KOPT-K1 (cell line): Measurements from ENCODE around the gene ITPA.
"Not testable (repeated sequence)": the region's sequence is repeated elsewhere in the genome, so short reads cannot be mapped to it uniquely, and the experiment has no call there.

ENCODE experiments used
- H3K27ac ChIP-seq: fragments of 200-600 bp; sonication (generic); 2 replicates; pipeline ENCODE4 v1.5.1; 2016; ENCODE audit warnings: antibody characterized with exemption, mild to moderate bottlenecking, low read depth, low read length; ENCODE audit not compliant: poor library complexity, severe bottlenecking
- H3K36me3 ChIP-seq: fragments of 200-600 bp; sonication (generic); 2 replicates; pipeline ENCODE4 v1.5.1; 2017; ENCODE audit warnings: antibody characterized with exemption, mild to moderate bottlenecking, low read length, moderate library complexity; ENCODE audit not compliant: insufficient read depth
- H3K9me3 ChIP-seq: fragments of 200-600 bp; sonication (generic); 2 replicates; pipeline ENCODE4 v1.5.1; 2017; ENCODE audit warnings: antibody characterized with exemption, low read length, mild to moderate bottlenecking; ENCODE audit not compliant: insufficient read depth, poor library complexity, severe bottlenecking

The ITPA gene

GRCh38 chr20:3208786-3209256, 477 bp upstream of the ITPA start:
- Histone ChIP-seq H3K9me3 (no peaks in the 10 kb centered on the region), H3K36me3 (peaks cover 12% of the 10 kb centered on the region), H3K27ac (peak overlapping the region; percentile 74)

DNA sequence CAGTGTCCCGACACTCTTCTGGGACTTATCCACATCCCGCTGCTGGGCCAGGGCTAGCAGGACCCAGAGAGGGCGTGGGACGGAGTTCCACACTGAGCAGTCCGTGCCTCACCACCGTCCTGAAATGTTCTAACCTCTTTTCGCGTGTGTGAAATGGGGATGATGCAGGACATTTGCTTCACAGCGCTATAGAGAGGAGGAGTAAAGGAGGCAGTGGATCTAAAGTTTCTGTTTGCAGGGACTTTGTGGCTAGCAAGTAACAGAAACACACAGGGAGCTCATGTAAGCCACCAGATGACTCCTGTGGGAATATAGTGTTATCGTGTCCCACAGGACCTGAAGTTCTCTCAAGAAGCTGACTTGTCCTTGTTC, 634 bp downstream of the ITPA start:
- H3K36me3 ChIP-seq: peaks cover 21% of the 10 kb centered on the region
- peak overlapping the region; percentile 74 for H3K27ac ChIP-seq
- H3K9me3 ChIP-seq: no peaks in the 10 kb centered on the region

- Histone ChIP-seq H3K9me3 (no peaks in the 10 kb centered on the region), H3K36me3 (peaks cover 25% of the 10 kb centered on the region), H3K27ac (peak overlapping the region; percentile 74)
These were observed 1.0 kb downstream of the ITPA start for GRCh38 chr20:3210346-3210745.

GRCh38 chr20:3213226-3213625, 3.9 kb downstream of the ITPA start:
- Histone ChIP-seq H3K27ac (no peak overlapping the region), H3K9me3 (no peaks in the 10 kb centered on the region), H3K36me3 (peaks cover 53% of the 10 kb centered on the region)

DNA sequence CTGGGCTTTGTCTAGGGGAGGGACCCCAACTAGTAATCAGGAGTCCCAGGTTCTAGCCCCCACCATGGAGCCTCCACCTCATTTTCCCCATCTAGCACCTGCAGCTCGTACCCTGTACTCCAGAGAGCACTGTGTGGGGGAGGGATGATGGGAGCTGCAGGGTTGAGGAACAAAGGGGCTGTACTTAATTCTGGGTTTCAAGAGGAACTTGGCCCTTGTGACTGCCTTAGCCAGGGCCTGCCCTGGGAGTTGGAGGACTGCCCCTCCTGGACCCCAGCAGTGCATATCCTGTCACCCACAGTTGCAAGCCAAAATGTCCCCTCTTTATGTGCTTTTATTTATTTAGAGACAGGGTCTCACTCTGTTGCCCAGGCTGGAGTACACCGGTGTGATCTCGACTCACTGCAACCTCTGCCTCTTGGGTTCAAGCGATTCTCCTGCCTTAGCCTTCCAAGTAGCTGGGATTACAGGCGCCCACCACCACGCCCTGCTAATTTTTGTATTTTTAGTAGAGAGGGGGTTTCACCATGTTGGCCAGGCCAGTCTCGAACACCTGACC, 6.1 kb downstream of the ITPA start:
- peaks cover 76% of the 10 kb centered on the region for H3K36me3 ChIP-seq
- not testable (repeated sequence) for H3K27ac ChIP-seq

DNA sequence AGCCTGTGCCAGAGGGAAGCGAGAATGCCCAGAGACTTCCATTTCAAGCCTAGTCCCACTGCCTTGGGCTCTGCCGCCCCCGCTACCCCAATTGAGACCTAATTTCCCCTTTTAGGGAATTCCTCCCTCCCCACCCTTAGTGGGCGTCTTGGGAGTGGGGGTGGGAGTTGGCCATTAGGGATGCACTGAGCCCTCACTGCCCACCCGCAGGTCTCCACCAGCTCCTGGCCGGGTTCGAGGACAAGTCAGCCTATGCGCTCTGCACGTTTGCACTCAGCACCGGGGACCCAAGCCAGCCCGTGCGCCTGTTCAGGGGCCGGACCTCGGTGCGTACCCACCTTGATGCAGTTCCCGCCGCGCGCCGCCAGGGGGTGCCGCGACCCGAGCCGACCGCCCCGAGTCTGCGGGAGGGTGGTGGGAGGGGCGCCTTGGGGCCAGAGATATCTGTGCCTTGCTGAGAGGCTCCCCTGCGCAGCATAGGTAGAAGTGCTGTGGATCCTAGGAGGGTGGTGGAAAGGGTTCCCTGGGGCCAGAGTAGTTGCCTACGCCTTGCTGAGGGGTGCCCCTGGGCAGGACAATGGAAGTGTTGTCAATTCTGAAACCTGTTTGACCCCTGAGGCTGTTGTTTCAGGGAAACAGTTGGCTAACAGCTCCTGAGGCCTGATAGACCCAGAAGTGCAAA, 9.2 kb downstream of the ITPA start:
- no peak overlapping the region for H3K27ac ChIP-seq
- peaks cover 97% of the 10 kb centered on the region for H3K36me3 ChIP-seq

More for the DNA sequence above, 6.1 kb downstream of the ITPA start:
- not testable (repeated sequence) for H3K9me3 ChIP-seq

GRCh38 chr20:3221398-3222226, 12.3 kb downstream of the ITPA start:
- no peak overlapping the region for H3K27ac ChIP-seq
- H3K36me3 ChIP-seq: peaks cover 88% of the 10 kb centered on the region
- H3K9me3 ChIP-seq: no peaks in the 10 kb centered on the region

More for the DNA sequence above, 9.2 kb downstream of the ITPA start:
- no peaks in the 10 kb centered on the region for H3K9me3 ChIP-seq

DNA sequence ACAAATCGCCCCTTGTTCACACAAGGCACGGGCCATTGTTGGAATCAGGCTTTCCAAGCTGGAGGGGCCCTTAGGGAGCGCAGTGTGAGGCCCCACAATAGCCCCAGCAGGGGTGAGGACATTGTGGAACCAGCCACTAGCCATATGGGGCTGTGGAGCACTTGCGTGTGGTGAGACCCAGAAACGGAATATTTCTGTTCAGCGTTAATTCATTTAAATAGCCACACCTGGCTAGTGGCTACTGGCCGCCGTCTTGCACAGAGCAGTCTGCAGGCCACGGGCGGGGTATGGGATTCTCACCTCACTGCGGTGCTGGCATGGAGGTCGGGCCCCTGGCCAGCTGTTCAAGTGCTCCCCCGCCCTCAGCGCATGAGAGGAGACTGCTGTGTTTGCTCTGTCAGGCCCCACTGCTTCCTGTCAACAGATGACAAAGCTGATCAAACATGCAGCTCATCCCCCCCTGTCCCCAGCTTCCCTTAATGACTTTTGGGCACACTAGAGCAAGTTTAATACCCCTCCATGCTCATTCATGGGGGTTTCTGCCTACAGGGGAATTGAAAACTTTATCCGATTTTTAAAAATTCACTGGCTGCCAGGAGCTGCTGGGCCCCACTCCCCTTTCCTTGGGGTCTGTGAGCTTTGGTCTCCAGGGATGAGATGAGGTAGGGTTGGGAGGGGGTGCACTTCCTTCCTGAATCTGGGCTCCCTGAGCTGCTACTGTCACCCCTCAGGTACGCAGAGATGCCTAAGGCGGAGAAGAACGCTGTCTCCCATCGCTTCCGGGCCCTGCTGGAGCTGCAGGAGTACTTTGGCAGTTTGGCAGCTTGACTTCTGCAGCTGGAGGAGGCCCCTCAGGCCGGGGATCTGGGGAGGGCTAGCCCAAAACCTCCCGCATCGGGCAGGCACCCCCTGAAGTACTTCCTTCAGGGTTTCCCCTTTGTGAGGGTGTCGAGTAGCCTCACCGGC, 13.6 kb downstream of the ITPA start:
- H3K9me3 ChIP-seq: no peaks in the 10 kb centered on the region
- H3K36me3 ChIP-seq: peaks cover 75% of the 10 kb centered on the region
- H3K27ac ChIP-seq: peak overlapping the region; percentile 34

- Histone ChIP-seq H3K27ac (peak overlapping the region; percentile 34), H3K9me3 (no peaks in the 10 kb centered on the region), H3K36me3 (peaks cover 68% of the 10 kb centered on the region)
These were observed 14.3 kb downstream of the ITPA start for GRCh38 chr20:3223651-3223993.

DNA sequence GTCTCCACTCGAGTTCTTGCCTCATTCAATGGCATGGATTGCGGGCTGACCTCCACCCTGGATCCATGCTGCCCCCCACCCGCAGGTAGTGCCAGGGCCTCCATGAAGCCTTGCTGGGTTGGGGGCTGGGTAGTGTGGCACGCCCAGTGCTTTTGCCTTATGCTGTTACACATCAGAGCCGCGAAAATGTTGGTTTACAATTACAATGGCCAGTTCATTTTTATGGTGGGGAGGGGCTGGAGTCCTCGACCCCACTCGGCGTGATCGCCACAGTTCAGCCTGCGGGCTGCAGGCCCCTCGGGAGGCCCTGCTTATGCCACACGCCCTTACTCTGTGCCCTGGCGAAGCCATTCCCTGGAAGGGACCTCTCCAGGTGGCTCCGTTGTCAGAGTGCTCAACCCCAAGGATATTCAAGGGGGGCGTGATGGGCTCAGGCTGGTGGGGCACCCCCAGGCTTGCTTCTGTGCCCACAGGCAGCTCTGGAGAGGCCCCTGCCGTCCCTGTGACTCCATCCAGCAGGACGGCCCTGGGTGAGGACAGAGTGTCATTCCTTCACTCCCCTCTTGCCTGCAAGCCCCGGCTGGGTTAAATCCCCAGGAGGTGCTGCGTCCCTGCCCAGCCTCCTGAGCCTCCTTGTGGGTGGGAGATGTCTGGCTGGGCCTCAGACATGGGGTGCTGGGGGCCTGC, 14.8 kb downstream of the ITPA start:
- Histone ChIP-seq H3K27ac (no peak overlapping the region), H3K9me3 (no peaks in the 10 kb centered on the region), H3K36me3 (peaks cover 63% of the 10 kb centered on the region)

GRCh38 chr20:3224681-3225421, 15.6 kb downstream of the ITPA start:
- Histone ChIP-seq H3K36me3 (peaks cover 56% of the 10 kb centered on the region), H3K27ac (no peak overlapping the region)

DNA sequence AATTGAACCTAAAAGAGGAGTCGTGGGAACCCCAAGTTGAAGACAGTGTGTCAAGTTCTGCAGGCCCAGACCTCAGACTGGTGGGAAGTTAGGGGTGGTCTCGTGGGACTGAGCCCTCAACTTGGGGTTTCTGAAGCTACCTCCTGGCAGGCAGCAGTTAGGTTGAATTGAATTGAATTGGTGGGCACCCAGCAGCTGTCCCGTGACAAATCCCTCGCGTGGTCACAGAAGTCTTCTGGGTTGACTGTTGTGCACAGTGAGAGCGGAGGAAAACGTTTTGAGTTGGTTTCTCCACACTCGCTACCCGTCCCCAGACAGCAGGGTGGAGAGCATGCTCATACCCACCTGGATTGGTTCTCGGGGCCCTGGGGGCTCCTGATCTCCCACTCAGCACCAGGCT, 16.8 kb downstream of the ITPA start:
- Histone ChIP-seq H3K36me3 (peaks cover 44% of the 10 kb centered on the region), H3K9me3 (no peaks in the 10 kb centered on the region), H3K27ac (no peak overlapping the region)

More at GRCh38 chr20:3224681-3225421, 15.6 kb downstream of the ITPA start:
- no peaks in the 10 kb centered on the region for H3K9me3 ChIP-seq

DNA sequence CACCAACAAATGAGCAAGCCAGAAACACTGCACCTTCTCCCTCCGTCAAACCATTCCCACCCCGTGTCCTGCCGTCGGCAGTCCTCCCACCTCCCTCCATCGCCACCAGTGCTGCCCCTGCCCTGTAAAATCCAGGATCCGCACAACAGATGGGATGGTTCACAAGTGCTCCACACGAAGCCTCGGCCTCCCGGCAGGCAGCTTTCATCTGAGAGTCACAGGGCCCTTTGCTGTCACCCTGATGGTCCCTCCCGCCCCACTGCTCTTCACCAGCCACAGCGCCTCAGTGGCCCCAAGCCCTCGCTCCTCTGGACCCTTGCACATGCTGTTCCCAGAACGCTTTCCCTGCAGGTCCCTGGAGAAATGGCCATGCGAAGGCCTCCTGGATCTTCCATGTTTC, 17.6 kb downstream of the ITPA start:
- Histone ChIP-seq H3K27ac (no peak overlapping the region), H3K9me3 (no peaks in the 10 kb centered on the region), H3K36me3 (peaks cover 36% of the 10 kb centered on the region)

- H3K27ac ChIP-seq: no peak overlapping the region
- H3K36me3 ChIP-seq: peaks cover 29% of the 10 kb centered on the region
- H3K9me3 ChIP-seq: no peaks in the 10 kb centered on the region
These were observed 18.2 kb downstream of the ITPA start for GRCh38 chr20:3227506-3227905.
